Inflammatory macrophage treated with lipopolysaccharide for 1 hour (primary cell): ENCODE data around the gene PHETA2.
"Not testable (repeated sequence)": the region's sequence is repeated elsewhere in the genome, so short reads cannot be mapped to it uniquely, and the experiment has no call there.

Source experiments
- DNase-seq, 2 donors: peaks; one replicate each; pipeline ENCODE4 v3.0.0-alpha.2; 2020 to 2022

PHETA2 gene

GRCh38 chr22:42111798-42112197 is 37.8 kb downstream of the PHETA2 start:
- no peak for DNase-seq

DNA sequence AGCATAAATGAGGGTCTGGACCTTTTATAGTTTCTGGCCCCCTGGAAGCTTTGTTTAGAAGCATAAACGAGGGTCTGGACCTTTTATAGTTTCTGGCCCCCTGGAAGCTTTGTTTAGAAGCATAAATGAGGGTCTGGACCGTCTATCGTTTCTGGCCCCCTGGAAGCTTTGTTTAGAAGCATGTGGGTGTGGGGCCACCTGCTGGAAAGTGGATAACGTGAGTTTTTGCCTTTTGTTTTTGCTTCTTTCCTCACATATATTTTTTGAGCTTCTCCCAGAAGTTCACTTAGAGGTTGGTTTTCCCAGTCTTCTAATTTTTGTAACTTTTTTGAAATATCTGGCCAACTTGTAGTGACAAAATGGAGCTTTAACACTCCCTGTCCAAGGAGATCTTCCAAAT is 38.7 kb downstream of the PHETA2 start:
- DNase-seq, result not testable (repeated sequence)

DNA sequence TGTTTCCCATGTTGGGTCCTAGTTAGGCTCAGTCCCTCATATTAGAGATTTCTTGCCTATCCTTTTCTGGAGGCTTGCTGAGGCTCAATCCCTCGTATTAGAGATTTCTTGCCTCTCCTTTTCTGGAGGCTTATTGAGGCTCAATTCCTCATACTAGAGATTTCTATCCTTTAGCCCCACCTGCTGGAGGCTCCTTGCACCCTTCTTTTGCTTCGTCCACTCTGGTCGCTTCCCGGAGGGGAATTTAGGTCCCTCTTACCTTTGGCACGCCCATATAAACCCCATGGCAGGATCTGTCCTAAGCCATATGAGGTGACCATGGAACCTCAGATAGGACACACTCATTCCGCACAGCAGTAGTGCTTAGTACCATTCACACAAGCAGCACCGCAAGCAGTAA is 40.7 kb downstream of the PHETA2 start:
- DNase-seq, result peak in 1 of 2 donors; percentile 41

GRCh38 chr22:42115420-42115830 is 41.4 kb downstream of the PHETA2 start:
- not testable (repeated sequence) for DNase-seq

GRCh38 chr22:42116848-42117424 is 42.9 kb downstream of the PHETA2 start:
- peak in 1 of 2 donors; percentile 3 for DNase-seq

DNA sequence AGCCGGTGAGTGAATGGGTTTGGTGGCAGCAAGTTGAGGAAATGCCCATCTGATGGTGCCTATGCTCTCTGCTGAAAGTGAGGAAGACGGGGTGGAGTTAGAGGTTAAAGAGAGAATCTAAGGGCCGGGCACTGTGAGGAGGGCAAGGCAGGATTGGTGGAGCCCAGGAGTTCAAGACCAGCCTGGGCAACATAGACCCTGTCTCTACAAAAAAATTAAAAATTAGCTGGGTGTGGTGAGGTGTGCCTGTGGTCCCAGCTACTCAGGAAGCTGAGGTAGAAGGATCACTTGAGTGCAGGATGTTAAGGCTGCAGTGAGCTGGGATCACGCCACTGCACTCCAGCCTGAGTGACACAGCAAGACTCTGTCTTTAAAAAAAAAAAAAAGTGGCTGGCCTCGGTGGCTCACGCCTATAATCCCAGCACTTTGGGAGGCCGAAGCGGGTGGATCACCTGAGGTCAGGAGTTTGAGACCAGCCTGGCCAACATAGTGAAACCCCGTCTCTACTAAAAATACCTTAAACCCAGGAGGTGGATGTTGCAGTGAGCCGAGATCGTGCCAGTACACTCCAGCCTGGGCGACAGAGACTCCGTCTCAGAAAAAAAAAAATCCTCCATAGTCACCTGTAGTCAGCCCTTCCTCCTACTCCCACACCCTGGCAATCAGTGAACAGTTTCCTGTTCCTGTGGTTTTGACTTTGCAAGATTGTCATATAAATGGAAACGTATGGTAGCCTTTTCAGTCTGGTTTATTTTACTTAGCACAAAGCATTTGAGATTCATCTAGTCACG is 46.4 kb downstream of the PHETA2 start:
- not testable (repeated sequence) for DNase-seq

DNA sequence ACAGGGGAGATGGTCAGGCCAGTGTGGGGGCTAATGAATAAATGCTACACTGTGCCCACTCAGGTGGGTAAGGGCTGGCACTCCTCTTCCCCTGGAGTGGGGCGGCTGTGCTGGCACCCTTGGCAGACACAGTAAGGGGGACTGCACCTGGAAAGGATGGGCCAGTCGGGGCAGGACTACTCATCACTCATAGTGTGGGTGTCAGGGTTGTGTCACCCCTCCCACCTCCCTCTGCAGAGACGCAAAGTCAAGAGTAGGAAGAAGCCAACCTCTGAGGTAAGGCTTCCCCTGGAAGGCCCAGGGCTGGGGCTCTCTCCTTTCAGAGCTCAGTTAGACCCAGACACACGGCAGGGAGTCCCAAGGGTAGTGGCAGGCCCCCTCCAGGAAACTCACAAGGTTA is 49.5 kb downstream of the PHETA2 start:
- not testable (repeated sequence) for DNase-seq

GRCh38 chr22:42127606-42128005 is 53.6 kb downstream of the PHETA2 start:
- DNase-seq, result no peak

DNA sequence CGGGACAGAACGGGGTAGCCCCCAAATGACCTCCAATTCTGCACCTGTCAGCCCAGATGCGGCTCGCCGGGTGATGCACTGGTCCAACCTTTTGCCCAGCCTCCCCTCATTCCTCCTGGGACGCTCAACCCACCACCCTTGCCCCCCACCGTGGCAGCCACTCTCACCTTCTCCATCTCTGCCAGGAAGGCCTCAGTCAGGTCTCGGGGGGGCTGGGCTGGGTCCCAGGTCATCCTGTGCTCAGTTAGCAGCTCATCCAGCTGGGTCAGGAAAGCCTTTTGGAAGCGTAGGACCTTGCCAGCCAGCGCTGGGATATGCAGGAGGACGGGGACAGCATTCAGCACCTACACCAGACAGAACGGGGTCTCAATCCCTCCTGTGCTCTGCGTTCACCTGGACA is 54.0 kb downstream of the PHETA2 start:
- not testable (repeated sequence) for DNase-seq
